Erythroblast (primary cell): ENCODE measurements around the gene NKIRAS2.

ENCODE experiments used
- GATA1 ChIP-seq: IDR thresholded peaks from 2 replicates; pipeline ENCODE4 v1.6.1; 2011; ENCODE audit warnings: low read depth, mild to moderate bottlenecking, control low read depth, low read length, moderate library complexity
- POLR2A ChIP-seq: IDR thresholded peaks from 2 replicates; pipeline ENCODE4 v1.6.1; 2011; ENCODE audit warnings: mild to moderate bottlenecking, low read length

DNA sequence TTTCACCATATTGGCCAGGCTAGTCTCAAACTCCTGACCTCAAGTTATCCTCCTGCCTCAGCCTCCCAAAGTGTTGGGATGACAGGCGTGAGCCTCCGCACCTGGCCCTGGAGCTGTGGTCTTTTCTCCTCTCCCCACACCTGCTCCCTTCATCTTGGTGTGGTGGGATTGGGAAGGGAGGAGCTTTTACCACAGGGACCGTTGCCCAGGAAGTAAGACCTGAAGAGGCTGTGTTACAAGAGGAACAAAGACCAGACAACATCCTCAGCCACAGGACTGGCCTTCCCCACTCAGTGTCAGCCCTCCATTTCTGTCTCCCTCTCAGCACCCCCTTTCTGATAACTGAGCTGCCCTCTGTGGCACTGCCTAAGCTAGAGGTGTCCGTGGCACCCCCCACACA, 39.9 kb downstream of the NKIRAS2 start:
- TF ChIP-seq POLR2A (no peak), GATA1 (no peak)
